HuH-7 (cell line): ENCODE measurements around the gene ATOH1.

Source experiments
- DNase-seq: peaks from one replicate; pipeline ENCODE4 v3.0.0; 2011; ENCODE audit warnings: low spot score

The ATOH1 gene

GRCh38 chr4:93834249-93835066 lies 5.9 kb downstream of the ATOH1 start:
- DNase-seq: no peak

- DNase-seq: no peak
Measured at GRCh38 chr4:93835929-93836328, 7.4 kb downstream of the ATOH1 start.

- DNase-seq: no peak
Measured at GRCh38 chr4:93839704-93840103, 11.2 kb downstream of the ATOH1 start.

GRCh38 chr4:93841803-93842345 lies 13.3 kb downstream of the ATOH1 start:
- DNase-seq: no peak

GRCh38 chr4:93842601-93843252 lies 14.2 kb downstream of the ATOH1 start:
- DNase-seq: peak; percentile 48

- no peak for DNase-seq
Measured at GRCh38 chr4:93843772-93844171, 15.2 kb downstream of the ATOH1 start.

GRCh38 chr4:93852680-93853079 lies 24.1 kb downstream of the ATOH1 start:
- DNase-seq: no peak

- no peak for DNase-seq
Measured at GRCh38 chr4:93855926-93856325, 27.4 kb downstream of the ATOH1 start.

GRCh38 chr4:93865650-93866049 lies 37.1 kb downstream of the ATOH1 start:
- no peak for DNase-seq

- no peak for DNase-seq
Measured at GRCh38 chr4:93867416-93868001, 39.0 kb downstream of the ATOH1 start.

- no peak for DNase-seq
Measured at GRCh38 chr4:93870876-93871458, 42.4 kb downstream of the ATOH1 start.

- DNase-seq: peak; percentile 12
Measured at GRCh38 chr4:93876754-93877153, 48.2 kb downstream of the ATOH1 start.

GRCh38 chr4:93878566-93878965 lies 50.0 kb downstream of the ATOH1 start:
- DNase-seq: peak; percentile 10

- DNase-seq: no peak
Measured at GRCh38 chr4:93879919-93880318, 51.4 kb downstream of the ATOH1 start.
